ENCODE data around the gene PML. TPM values are rescaled to one million over a fixed set of nuclear protein-coding genes. Genes with fewer than 3 reads are reported as not detected.

The PML gene
- total and polyA plus RNA-seq, 9 of the 15 experiments (the other 6 are each of a cell fraction or from before 2014, with no cell fraction given) = 5.0 to 50.7 (median 10.1) TPM

DNA sequence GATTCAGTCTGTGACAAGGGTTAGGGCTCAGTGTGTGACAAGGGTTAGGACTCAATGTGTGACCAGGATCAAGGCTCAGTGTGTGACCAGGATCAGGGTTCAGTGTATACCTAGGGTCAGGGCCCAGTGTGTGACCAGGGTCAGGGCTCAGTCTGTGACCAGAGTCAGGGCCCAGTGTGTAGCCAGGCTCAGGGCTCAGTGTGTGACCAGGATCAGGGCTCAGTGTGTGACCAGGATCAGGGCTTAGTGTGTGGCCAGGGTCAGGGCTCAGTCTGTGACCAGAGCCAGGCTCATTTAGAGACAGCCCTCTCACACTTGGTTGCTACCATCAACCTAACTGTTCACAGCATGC lies 44.1 kb upstream of the PML start (continued):
- TF ChIP-seq, protein P1, sequence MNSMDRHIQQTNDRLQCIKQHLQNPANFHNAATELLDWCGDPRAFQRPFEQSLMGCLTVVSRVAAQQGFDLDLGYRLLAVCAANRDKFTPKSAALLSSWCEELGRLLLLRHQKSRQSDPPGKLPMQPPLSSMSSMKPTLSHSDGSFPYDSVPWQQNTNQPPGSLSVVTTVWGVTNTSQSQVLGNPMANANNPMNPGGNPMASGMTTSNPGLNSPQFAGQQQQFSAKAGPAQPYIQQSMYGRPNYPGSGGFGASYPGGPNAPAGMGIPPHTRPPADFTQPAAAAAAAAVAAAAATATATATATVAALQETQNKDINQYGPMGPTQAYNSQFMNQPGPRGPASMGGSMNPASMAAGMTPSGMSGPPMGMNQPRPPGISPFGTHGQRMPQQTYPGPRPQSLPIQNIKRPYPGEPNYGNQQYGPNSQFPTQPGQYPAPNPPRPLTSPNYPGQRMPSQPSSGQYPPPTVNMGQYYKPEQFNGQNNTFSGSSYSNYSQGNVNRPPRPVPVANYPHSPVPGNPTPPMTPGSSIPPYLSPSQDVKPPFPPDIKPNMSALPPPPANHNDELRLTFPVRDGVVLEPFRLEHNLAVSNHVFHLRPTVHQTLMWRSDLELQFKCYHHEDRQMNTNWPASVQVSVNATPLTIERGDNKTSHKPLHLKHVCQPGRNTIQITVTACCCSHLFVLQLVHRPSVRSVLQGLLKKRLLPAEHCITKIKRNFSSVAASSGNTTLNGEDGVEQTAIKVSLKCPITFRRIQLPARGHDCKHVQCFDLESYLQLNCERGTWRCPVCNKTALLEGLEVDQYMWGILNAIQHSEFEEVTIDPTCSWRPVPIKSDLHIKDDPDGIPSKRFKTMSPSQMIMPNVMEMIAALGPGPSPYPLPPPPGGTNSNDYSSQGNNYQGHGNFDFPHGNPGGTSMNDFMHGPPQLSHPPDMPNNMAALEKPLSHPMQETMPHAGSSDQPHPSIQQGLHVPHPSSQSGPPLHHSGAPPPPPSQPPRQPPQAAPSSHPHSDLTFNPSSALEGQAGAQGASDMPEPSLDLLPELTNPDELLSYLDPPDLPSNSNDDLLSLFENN (IDR thresholded peaks at IDR 0.05; ENCODE audit: low read depth in 2 of 2, low read length in 2 of 2) = no peak

DNA sequence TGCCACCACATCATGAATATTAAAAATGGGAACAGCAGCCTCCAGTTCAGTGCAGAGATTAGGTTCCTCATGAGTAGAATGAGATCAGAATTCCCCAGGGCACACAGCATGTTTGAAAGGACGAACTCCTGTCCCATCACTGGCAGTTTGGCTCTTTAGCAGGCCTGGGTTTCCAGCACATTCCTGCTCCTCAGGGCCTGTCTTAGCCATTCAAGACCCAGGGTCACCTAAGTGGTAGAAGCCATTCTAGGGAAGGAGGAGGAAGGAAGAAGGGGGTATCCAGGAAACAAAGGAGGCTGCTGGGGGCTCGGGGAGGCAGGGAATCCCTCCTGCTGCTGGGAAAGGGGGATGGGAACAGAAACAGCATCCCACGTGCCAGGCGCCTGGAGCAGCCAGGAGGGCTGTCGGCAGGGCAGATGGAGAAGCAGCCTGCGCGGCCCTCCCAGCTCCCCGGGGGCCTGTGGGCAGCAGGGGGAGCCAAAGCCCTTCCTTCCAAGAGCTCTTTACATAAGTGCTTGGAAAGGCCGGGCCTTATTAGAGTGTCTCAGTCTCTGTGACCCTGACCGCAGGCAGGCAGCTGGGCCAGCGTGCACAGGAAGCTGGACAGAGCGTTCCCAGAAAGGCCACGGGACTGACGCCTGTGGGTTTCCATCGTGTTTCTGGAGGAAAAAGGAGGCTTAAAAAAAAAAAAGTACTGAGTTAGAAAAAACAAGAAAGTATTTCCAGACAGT lies 43.5 kb upstream of the PML start:
- BruUV-seq (replicated peaks) = no TSS peak
- FAIRE-seq (peak; percentile 85), ATAC-seq (peak; percentile 99), DNase-seq (ENCODE audit: extremely low read depth in 1 of 4, low spot score in 3 of 4) (peak; percentile 81 to 89 (median 84))
- ChIA-PET POLR2A (interaction anchor here (0.5 kb wide), 1 partner anchor 104 kb away, joined by 3 read pairs; no protein-coding TSS in a partner anchor), CTCF (ENCODE audit: low intra/inter-chr PET ratio) (interaction anchor here (0.8 to 2.2 kb wide), 3 partner anchors 12 to 371 kb away, joined by 3 to 17 read pairs (median 6); no protein-coding TSS in a partner anchor)
- WGBS (ENCODE audit: insufficient coverage, low coverage, missing lambda C conversion rate) = under 1% methylated on average over 14 of the region's 15 CpGs
- H3K9me1 ChIP-seq (ENCODE audit: control insufficient read depth, insufficient read depth, low read length) = peaks cover 2% of the 10 kb centered on the region
- H3K36me3 ChIP-seq (ENCODE audit: control insufficient read depth, insufficient read depth, low read length) = no peaks in the 10 kb centered on the region
- no peak overlapping the region for H3K4me2 ChIP-seq (ENCODE audit: insufficient read depth, low read length)
- no peaks in the 10 kb centered on the region for H3K9me3 ChIP-seq (replicated peaks; ENCODE audit: control insufficient read depth, insufficient read depth, low read depth, low read length)
- H4K20me1 ChIP-seq (replicated peaks; ENCODE audit: control insufficient read depth, insufficient read depth, low read length) = peaks cover 19% of the 10 kb centered on the region; the same call in 1 of the 2 replicates
- H3K79me2 ChIP-seq (ENCODE audit: control insufficient read depth, insufficient read depth, low read length) = no peaks in the 10 kb centered on the region
- peaks cover 0 to 23% of the 10 kb centered on the region in 2 experiments; a peak in 1 of 5 replicates for H3K4me1 ChIP-seq (replicated peaks in 1 of 2; ENCODE audit: control insufficient read depth in 2 of 2, insufficient read depth in 2 of 2, low read length in 2 of 2)
- H3K27ac ChIP-seq (ENCODE audit: extremely low read depth, low read depth, low read length) = no peak overlapping the region
- intact Hi-C loops (cut with micrococcal nuclease) = loop anchor here (1.0 to 5.0 kb wide), 2 partner anchors 13 to 371 kb away; no protein-coding TSS in a partner anchor
- H3K27me3 ChIP-seq (ENCODE audit: control insufficient read depth in 2 of 2, insufficient read depth in 2 of 2, low read length in 2 of 2) = peaks cover 5 to 69% of the 10 kb centered on the region in 2 experiments; a peak in 4 of 5 replicates
- no peak overlapping the region for H2AFZ ChIP-seq (ENCODE audit: low read depth, low read length)
- peak overlapping the region in 1 of 2 experiments; percentile 24; a peak in 1 of 4 replicates for H3K9ac ChIP-seq (ENCODE audit: insufficient read depth in 1 of 2, low read depth in 2 of 2, low read length in 2 of 2)
- in situ Hi-C loops (cut with MboI) = loop anchor here (10.0 to 25.0 kb wide), 2 partner anchors 374 to 1336 kb away; partner anchors contain the start of gene GOLGA6D
- H3K4me3 ChIP-seq = no peak overlapping the region
- TF ChIP-seq HDGF (IDR thresholded peaks at IDR 0.05) (no peak), PHF20 (IDR thresholded peaks at IDR 0.05; ENCODE audit: partially characterized antibody) (no peak), RBM14 (IDR thresholded peaks at IDR 0.05; ENCODE audit: borderline replicate concordance, insufficient read depth, low read depth, low read length) (no peak), CXXC5 (CRISPR knock-in tag; IDR thresholded peaks at IDR 0.05) (peak; percentile 60), TAL1 (IDR thresholded peaks at IDR 0.05) (no peak), ZNF586 (CRISPR knock-in tag; conservative IDR thresholded peaks at IDR 0.05) (no peak), ZBTB1 (CRISPR knock-in tag; IDR thresholded peaks at IDR 0.05; ENCODE audit: borderline replicate concordance, low read depth) (no peak), HDAC2 (IDR thresholded peaks at IDR 0.05) (no peak), ZNF77 (CRISPR knock-in tag; IDR thresholded peaks at IDR 0.05) (no peak), MCM2 (IDR thresholded peaks at IDR 0.05; ENCODE audit: low read depth) (no peak), EP300 (IDR thresholded peaks at IDR 0.05; ENCODE audit: low read length) (no peak)
- TF ChIP-seq, protein P2, sequence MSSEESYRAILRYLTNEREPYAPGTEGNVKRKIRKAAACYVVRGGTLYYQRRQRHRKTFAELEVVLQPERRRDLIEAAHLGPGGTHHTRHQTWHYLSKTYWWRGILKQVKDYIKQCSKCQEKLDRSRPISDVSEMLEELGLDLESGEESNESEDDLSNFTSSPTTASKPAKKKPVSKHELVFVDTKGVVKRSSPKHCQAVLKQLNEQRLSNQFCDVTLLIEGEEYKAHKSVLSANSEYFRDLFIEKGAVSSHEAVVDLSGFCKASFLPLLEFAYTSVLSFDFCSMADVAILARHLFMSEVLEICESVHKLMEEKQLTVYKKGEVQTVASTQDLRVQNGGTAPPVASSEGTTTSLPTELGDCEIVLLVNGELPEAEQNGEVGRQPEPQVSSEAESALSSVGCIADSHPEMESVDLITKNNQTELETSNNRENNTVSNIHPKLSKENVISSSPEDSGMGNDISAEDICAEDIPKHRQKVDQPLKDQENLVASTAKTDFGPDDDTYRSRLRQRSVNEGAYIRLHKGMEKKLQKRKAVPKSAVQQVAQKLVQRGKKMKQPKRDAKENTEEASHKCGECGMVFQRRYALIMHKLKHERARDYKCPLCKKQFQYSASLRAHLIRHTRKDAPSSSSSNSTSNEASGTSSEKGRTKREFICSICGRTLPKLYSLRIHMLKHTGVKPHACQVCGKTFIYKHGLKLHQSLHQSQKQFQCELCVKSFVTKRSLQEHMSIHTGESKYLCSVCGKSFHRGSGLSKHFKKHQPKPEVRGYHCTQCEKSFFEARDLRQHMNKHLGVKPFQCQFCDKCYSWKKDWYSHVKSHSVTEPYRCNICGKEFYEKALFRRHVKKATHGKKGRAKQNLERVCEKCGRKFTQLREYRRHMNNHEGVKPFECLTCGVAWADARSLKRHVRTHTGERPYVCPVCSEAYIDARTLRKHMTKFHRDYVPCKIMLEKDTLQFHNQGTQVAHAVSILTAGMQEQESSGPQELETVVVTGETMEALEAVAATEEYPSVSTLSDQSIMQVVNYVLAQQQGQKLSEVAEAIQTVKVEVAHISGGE (CRISPR knock-in tag; IDR thresholded peaks at IDR 0.05) = no peak

Measured in K562 (cell line).